Inflammatory macrophage (primary cell): ENCODE data around the gene PPP2CA.
"Not testable (repeated sequence)": the region's sequence is repeated elsewhere in the genome, so short reads cannot be mapped to it uniquely, and the experiment has no call there.

Experiments used
- DNase-seq, 2 donors: peaks; one replicate each; pipeline ENCODE4 v3.0.0-alpha.2; 2020 to 2022
- total RNA-seq, 18 experiments: gene quantifications; one replicate each; lab custom pipeline; 2026; ENCODE audit warnings: mixed read lengths in 6 of 18, inconsistent platforms in 2 of 18; lab: John Stamatoyannopoulos, UW

The PPP2CA gene
- 12.6 to 24.9 (median 17.6) reads per million in 18 experiments for total RNA-seq

DNA sequence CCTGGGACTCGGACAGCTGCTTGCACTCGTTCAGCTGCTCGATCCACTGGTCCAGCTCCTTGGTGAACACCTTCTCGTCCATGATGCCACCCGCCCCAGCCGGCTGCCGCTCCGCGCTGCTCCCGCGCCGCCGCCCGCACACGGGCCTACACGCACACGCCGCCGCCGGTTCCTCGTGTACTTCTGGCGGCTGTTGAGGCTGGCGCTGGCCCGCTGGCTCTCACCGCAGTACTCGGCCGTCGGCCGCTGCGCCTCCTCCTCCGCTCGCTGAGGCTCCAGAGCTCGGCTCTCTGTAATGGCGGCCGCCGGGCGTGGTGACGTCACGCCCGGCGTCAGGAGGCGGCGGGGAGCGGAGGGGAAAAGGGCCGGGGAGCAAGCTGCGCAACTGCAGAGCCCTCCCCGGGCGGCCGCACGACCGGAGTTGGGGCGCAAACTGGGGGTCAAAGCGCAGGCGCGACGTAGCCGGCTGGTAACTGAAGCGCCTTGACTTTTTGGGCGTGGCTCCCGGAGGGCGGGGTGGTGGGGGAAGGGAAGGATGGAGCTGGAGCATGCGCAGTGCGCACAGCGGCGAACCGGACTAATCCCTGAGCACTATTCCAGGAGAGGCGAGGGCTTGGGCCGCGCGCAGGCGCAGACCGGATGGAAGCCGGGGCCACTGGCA, at the start of gene PPP2CA:
Gene PPP2CA, minus strand, starts transcription at position 294 of the 661 bp plus-strand sequence. Its CDS starts 212 bp downstream, at position 82.
- peak; percentile 99 for DNase-seq

DNA sequence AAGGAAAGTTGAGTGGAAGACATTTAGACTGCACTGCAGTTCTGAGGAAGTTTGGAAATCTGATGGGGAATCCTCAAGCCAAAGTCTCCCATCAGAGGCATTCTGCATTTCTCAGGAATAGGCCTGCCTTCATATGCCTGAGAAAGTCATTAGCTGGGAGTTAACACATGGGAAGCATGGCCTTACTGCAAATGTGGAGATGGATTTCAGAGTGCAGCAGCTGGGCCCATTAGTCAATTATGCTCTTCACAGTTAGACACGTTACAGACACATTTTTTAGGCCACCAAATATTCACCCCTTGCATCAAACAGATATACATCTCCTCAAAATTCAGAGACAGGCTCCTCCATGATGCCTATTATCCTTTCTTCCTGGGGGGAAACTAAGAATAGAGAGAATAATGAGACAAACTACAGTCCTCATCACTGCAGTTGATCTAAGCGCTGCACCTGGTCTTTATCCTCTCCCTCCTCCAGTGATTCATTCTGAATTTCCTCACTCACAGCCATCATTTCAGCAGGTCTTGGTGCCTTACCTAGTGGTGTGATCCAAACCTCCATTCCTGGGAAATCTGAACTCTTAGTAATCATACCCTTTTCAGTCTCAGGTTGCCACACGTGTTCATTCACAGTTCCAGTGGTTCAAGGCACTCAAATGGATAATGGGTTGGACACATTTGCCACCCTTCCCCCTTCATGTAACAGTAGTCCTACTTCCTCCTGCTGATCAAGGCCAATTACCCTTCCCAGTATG, 47.9 kb upstream of the PPP2CA start:
- DNase-seq, result no peak

DNA sequence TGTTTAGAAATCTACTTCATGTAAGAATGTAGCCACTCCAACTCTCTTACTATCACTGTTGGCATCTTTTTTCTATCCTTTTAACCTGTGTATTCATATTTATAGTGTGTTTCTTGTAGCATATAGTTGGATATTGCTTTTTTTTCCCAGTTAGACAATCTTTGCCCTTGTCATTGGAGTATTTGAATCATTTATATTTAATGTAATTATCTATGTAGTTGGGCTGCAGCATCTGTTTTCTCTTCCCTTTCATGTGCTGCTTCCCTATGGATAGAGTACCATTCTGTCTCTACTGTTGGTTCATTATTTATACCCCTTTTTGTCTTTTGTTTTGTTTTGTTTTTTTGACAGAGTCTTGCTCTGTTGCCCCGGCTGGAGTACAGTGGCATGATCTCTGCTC, 45.2 kb upstream of the PPP2CA start:
- no peak for DNase-seq

DNA sequence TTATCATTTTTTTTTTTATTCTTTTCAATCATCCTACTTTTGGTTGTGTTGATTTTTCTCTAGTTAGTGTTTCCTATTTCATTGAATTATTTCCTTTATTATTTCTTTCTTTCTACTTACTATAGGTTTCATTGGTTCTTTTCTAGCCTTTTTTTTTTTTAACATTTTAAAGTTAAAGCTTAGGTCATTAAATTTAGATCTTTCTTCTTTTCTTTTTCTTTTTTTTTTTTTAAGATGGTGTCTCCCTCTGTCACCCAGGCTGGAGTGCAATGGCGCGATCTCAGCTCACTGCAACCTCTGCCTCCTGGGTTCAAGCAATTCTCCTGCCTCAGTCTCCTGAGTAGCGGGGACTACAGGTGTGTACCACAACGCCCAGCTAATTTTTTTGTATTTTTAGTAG, 43.0 kb upstream of the PPP2CA start:
- DNase-seq, result no peak

DNA sequence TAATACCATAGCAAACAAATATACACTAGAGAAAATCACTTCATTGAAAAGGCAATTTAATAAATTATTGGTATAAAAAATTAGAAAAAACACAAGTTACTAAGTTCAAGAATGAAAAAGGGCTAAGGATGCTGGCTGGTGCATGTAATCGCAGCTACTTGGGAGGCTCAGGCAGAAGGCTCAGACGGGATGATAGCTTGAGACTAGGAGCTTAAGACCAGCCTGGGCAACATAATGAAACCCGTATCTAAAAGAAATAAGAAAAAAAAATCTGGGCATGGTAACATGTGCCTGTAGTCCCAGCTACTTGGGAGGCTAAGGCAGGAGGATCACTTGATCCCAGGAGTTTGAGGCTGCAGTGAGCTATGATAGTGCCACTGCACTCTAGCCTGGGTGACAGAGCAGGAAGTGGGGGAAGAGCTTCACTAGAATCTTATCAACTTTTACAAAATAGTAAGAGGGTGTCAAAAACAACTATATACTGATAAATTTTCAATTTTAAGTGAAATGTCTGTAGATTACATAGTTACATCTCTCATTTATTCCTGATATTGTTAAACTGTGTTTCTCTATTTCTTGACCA, 42.2 kb upstream of the PPP2CA start:
- DNase-seq, result no peak

DNA sequence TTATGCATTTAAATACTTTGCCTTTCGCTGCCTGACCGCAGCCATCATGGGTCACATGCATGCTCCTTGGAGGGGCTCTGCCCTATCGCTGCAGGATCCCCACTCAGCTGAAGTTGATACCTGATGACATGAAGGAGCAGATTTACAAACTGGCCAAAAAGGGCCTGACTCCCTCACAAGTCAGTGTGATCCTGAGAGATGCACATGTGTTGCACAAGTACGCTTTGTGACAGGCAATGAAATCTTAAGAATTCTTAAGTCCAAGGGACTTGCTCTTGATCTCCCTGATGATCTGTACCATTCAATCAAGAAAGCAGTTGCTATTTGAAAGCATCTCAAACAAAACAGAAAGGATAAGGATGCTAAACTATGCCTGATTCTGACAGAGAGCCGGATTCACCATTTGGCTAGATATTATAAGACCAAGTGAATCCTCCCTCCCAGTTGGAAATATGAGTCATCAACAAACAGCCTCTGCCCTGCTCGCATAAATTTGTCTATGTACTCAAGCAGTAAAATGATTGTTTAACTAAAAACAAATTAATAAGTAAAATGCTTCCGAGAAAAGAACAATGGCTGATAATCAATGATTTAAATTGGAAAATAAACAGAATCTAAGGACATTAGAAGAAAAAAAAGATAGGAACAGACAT, 41.6 kb upstream of the PPP2CA start:
- DNase-seq, result no peak

DNA sequence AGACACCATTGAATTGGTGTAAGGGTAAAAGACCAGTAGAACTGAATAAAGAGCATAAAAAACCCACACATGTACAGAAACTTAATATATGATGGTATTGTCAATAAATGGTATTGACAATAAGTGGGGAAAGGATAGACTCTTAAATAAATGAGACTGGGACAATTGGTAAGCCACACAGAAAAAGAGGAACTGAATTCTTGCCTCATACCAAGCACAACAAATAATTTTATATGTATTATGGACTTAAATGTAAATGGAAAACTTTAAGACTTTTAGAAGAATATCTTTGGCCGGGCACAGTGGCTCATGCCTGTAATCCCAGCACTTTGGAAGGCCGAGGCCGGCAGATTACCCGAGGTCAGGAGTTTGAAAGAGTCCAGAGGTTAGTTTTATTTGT, 37.9 kb upstream of the PPP2CA start:
- DNase-seq, result peak in 1 of 2 donors; percentile 16

DNA sequence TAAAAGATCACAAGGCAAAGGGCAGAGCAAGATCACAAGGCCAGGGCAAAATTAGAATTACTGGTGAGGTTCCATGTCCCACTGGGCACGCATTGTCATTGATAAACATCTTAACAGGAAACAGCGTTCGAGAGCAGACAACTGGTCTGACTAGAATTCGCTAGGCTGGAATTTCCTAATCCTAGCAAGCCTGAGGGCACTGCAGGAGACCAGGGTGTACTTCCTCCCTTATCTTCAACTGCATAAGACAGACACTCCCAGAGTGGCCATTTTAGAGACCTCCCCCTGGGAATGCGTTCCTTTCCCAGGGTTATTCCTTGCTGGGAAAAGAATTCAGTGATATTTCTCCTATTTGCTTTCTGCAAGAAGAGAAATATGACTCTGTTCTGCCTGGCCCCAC, 36.8 kb upstream of the PPP2CA start:
- DNase-seq, result not testable (repeated sequence)

DNA sequence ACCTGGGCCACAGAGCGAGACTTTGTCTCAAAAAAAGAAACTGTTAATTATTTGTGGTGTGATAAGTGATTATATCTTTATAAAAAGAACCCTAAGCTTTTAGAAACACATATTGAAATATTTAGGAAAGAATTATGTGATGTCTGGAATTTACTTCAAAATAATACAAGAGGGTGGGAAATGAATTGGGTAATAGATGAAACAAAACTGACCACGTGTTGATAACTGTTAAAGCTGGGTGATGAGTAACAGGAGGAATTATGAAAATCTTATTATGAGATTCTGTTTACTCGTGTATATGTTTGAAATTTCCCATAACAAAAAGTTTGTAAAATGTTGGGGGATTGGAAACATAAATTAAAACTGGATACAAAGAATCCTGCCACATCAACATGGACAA, 33.0 kb upstream of the PPP2CA start:
- no peak for DNase-seq

DNA sequence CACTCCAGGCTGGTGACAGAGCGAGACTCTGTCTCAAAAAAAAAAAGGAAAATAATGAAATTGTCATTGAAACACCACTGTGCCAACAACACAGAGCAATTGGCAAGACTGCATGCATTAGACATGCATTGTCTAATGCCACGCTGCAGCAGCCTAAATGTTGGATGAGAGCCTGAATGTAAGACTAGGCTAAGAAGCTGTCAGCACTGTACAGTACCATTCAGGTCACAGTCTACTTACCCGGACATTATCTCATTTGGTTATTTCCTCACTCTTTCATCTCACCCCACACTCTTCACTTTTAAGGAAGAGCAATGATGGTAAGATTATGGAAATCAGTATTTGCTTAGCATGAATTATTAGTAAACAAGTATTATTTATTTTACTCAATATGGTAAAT, 31.3 kb upstream of the PPP2CA start:
- DNase-seq, result no peak

DNA sequence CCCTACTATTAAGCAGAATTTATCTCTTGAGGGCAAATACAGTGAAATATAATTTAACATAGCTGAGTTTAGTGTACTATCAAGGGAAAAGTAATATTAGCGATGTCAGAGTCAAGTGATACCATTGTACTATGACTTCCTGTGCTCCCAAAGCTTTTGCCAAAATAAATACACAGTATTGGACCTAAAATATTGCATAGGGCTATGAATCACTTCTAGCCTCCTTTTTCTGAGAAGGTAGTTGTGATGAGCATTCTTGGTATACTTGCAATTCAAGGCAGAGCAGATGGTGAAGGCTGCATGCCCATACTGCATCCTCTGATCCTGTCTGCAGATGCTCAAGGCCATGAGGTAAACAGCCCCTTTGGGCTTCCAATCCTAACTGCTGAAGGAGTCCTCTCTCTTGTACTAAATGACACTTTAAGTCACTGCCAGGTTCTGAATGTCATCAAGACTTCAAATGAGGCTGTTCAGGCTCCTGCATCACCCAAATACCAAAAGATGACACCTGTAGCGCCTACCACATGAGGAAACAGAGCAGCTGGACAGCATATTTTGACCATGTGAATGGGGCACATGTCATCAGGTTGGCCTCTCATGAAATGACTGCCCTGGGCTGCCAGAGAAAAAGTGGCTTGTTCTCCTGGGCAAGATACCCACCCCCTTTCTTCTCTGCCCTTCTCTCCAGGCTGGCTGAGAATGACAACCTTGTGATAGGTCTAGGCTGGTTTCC, 29.7 kb upstream of the PPP2CA start:
- DNase-seq, result peak in 1 of 2 donors; percentile 45

DNA sequence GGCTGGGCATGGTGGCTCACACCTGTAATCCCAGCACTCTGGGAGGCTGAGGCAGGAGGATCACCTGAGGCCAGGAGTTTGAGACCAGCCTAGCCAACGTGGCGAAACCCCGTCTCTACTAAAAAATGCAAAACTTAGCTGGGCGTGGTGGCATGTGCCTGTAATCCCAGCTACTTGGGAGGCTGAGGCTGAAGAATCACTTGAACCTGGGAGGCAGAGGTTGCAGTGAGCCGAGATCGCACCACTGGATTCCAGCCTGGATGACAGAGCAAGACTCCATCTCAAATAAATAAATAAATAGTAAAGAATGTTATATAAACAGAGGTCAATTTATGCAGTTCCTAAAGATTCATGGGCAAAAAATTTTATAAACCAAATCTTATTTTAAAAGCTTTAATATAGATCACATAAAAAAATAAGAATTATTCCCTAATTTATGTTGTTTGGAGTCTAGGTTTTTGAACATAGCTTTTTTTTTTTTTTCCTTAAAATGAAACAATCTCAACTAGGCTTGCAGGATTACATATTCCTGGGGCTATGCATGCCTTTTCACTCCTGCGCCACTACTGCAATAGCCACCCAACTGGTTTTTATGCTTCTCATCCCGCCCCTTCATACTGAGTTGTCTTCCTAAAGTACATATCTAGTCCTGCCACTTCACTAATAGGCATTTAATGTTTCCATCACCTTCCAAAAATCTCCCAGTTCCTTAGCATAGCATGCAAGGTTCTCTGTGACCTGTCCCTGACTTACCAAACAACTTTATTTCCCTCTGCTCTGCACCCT, 27.7 kb upstream of the PPP2CA start:
- not testable (repeated sequence) for DNase-seq

DNA sequence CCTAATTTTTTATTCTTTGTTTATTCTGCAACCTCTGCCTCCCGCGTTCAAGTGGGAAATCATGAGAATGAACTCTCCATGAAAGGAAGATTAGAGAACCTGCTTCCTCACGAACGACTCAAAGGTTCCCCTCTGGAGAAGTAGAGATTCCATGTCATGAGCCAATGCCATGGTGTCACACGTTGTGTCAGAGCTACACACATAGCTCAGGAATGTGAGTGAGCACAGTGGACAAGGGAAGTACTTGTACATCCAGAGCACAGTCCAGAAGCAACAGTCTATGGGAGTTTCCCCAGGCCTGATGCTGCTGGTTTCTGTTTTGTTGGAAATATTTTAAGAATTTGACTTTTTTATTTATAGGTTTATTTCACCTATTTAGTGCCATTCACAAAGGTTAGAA, 26.8 kb upstream of the PPP2CA start:
- DNase-seq, result peak; percentile 64 to 86

DNA sequence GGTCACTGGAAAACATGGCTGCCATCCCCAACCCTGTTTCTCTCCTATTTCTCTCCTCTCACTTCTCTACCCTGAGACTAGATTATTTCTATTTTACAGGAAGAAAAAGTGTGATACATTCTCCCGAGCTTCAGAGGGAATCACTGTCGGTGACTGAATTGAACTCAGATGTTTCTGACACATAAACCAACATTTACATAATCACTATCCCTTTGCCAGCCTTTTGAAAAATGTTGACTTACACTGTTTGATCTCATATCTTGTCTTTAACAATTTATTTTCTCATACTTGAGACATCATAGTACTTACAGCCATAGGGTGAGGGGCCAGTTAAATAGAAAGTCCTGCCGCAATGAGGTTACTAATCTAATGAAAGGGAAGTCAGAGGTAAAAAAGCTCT, 25.1 kb upstream of the PPP2CA start:
- no peak for DNase-seq

DNA sequence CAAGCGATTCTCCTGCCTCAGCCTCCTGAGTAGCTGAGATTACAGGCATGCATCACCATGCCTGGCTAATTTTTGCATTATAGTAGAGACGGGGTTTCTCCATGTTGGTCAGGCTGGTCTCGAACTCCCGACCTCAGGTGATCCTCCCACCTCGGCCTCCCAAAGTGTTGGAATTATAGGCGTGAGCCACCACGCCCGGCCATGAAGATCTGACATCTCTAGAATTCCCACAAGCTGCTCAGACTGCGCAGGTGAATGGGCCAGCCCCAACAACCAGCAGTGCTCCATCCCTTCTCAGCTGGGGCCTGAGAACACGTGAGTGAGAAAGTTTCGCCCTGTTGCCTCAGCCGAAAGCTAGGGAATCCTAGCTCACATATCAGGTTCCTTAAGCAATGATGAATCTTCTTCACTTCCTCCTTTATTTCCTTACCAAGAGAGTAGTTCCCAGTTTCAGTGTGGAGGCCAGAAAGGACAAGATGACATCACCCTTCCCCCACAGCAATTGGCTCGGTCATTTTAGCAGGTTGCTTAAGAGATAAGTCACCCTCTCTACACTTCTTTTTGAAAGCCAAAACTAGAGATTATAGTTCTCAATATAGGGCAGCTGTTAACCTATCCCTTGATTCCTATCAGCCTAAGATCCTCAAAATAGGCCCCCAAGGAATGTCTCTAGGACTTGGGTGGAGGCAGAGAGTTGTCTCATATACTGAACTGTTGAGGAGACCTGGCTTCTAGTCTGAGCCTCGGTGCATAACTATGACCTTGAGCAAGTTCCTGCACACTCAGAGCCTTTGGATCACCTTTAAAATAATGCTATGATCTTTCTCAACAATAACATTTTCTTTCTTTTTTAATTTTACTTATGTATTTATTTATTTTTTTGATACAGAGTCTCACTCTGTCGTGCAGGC, 23.9 kb upstream of the PPP2CA start:
- DNase-seq, result peak; percentile 96 to 98

DNA sequence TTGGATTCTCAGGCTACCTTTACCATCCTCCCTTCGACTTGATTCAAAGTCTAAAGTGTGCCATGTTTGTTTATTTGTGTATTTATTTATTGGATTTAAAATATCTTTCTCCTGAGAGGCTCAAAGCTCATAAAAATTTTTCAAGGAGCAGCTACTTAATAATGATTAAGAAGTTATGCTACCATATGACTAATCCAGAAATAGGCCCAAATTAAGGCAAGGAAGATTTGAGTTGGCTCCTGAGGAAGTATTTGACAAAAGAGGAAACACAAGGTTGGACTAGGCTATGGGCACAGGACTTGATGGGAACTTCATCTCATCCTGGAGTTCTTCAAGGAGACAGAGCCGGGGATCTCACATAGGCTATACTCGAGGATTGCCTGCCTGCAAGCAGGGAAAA, 22.4 kb upstream of the PPP2CA start:
- peak; percentile 27 to 34 for DNase-seq

DNA sequence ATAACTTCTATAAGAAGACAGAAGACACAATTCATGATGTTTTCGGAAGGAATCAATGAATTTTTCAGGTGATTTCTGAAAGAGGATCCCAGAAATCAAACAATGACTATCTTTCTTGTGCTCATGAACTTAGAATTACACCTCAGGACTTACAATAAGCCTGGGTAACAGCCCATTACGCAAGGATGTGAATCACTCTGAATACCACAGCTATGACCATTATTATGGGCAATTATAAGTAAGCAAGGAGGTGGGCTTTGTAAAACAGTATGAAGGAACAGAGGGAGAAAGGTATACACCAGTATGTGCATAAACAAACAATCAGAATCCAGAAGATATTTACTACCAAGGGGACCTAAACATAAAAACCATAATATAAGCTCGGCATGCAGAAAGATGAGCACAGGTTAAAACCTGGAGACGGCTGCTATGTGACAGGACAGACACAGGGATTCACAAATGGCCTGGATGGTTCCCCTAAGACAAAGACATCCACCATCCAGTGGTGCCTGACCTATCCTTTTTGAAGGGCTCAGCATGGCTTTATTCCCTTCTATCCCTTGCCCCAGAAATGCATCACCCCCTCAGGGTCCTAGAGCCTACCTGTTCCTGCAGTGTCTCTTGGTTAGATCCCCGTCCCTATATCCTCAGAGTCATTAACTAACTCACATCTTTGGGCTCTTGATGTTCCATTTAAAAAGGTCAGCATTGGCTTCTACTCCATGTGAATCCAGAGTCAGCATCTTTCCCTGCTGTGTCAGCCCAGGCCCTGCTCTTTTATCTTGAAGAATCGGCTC, 21.8 kb upstream of the PPP2CA start:
- peak in 1 of 2 donors; percentile 21 for DNase-seq

DNA sequence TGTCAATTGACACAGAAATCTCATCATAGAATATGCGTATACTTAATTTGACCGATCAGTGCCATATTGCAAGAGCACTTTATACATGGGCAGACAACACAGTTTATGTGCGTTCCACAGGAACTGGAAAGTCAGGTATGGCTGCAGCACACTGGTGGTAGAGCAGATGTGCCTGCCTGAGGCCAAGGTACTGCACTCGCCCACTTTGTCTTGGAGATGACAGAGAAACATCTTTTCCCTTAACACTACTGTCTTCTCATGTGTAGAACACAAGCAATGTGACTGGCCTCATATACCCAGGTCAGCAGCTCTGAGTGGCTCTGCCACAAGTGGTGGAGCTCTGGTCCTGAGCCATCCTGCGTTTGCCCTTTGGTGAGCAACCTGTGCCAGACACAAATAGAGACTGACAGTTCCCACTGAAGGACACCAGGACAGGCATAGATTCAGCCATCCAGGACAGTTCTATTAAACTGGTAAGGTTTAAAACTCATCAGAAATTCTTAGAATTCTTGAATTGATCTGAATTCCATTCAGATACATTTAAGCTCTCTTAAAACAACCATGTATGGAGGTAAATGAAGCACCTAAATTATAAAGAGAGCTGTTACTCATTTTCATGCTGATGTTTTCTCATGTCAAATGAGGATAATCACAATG, 21.0 kb upstream of the PPP2CA start:
- DNase-seq, result no peak

DNA sequence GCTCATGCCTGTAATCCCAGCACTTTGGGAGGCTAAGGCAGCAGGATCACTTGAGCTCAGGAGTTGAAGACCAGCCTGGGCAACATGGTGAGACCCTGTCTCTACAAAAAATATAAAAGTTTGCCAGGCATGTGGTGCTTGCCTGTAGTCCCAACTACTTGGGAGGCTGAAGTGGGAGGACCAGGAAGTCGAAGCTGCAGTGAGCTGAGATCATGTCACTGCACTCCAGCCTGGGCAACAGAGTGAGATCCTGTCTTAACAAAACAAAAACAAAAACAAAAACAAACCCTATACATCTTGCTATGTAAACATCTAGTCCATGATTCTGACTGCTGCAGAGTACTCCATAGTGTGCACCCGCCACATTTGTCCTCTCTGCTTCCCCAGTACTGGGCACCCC, 19.8 kb upstream of the PPP2CA start:
- no peak for DNase-seq
